HepG2 (cell line): ENCODE measurements around the gene ATP7B. TPM values are rescaled to one million over a fixed set of nuclear protein-coding genes. Genes with fewer than 3 reads are reported as not detected.

Experiments
- ATF7-NPFF ChIP-seq: sonication (generic); formaldehyde crosslinking; IDR thresholded peaks from 2 replicates; pipeline ENCODE4 v1.8.1; 2023; ENCODE audit warnings: mild to moderate bottlenecking, low read depth, missing genetic modification reagents, moderate library complexity
- BHLHE40 ChIP-seq: IDR thresholded peaks from 2 replicates; pipeline ENCODE4 v1.6.1; 2011; ENCODE audit warnings: low read length, improper control_type of control experiment
- CBX2 ChIP-seq, 2 experiments: fragments of 200-600 bp in 1 of 2; sonication (generic); formaldehyde crosslinking in 1 of 2; IDR thresholded peaks; 2 replicates each; pipeline versions ENCODE4 v1.7.0 to v1.8.1; 2018 to 2022; ENCODE audit warnings: low read depth in 2 of 2, low read length in 1 of 2, mild to moderate bottlenecking in 1 of 2, missing genetic modification reagents in 1 of 2
- EED ChIP-seq: sonication (generic); formaldehyde crosslinking; IDR thresholded peaks from 2 replicates; pipeline ENCODE4 v1.5.0; 2020; ENCODE audit warnings: mild to moderate bottlenecking, missing genetic modification reagents
- HDAC6 ChIP-seq: fragments of 200-600 bp; sonication (generic); IDR thresholded peaks from 2 replicates; pipeline ENCODE4 v1.7.0; 2017; ENCODE audit warnings: mild to moderate bottlenecking, antibody characterized with exemption, low read length, low read depth
- HOXD1 ChIP-seq: sonication (generic); formaldehyde crosslinking; IDR thresholded peaks from 2 replicates; pipeline ENCODE4 v1.5.0; 2020; ENCODE audit warnings: missing genetic modification reagents
- PLRG1 ChIP-seq: fragments of 450-650 bp; conservative IDR thresholded peaks from 2 replicates; pipeline ENCODE4 v1.6.1; 2016
- RNF2 ChIP-seq: fragments of 450-650 bp; conservative IDR thresholded peaks from 2 replicates; pipeline ENCODE4 v1.6.1; 2016; ENCODE audit warnings: low read depth
- SOX13 ChIP-seq, 3 experiments: fragments of 450-650 bp in 1 of 3; sonication (generic) in 1 of 3; formaldehyde crosslinking in 1 of 3; IDR thresholded peaks in 2 of 3; conservative IDR thresholded peaks in 1 of 3; 2 replicates each; pipeline versions ENCODE4 v1.5.0 to v1.6.1; 2016 to 2020; ENCODE audit warnings: antibody characterized with exemption in 1 of 3, mild to moderate bottlenecking in 1 of 3, missing compliant biosample characterization in 1 of 3, missing genetic modification reagents in 1 of 3, moderate library complexity in 1 of 3
- ZFP90 ChIP-seq: sonication (generic); formaldehyde crosslinking; IDR thresholded peaks from 2 replicates; pipeline ENCODE4 v1.8.0; 2022; ENCODE audit warnings: missing genetic modification reagents, mild to moderate bottlenecking, inconsistent platforms, borderline replicate concordance
- ZNF138 ChIP-seq: sonication (generic); formaldehyde crosslinking; IDR thresholded peaks from 2 replicates; pipeline ENCODE4 v1.5.0; 2020; ENCODE audit warnings: mild to moderate bottlenecking, low read depth, missing genetic modification reagents
- ZNF232 ChIP-seq: sonication (generic); formaldehyde crosslinking; IDR thresholded peaks from 2 replicates; pipeline ENCODE4 v1.4.0; 2020; ENCODE audit warnings: missing genetic modification reagents, borderline replicate concordance
- ZNF367 ChIP-seq: sonication (generic); formaldehyde crosslinking; IDR thresholded peaks from 2 replicates; pipeline ENCODE4 v1.4.0; 2020; ENCODE audit warnings: missing genetic modification reagents, borderline replicate concordance
- polyA plus RNA-seq, 8 experiments: library from polyadenylated mRNA; depleted of rRNA in 3 of 8; stranded (reverse) in 7 of 8; unstranded in 1 of 8; fragments of >200 nt; fragmentation: Illumina TruSeq in 4 of 8; extraction: Trizol in 4 of 8; gene quantifications; 2 replicates each; pipeline versions ENCODE4 v1.2.1 to v1.2.3, GENCODE V29; 2011 to 2016; ENCODE audit warnings: low read depth in 4 of 8, missing spikeins in 1 of 8, mixed read lengths in 1 of 8; ENCODE audit not compliant: insufficient read depth in 1 of 8
- total RNA-seq, 5 experiments: library from RNA; depleted of rRNA; stranded (reverse); fragments of >200 nt; fragmentation: Illumina TruSeq; extraction: Trizol; gene quantifications; 2 replicates each; pipeline ENCODE4 v1.2.3, GENCODE V29; 2016; ENCODE audit warnings: low read depth in 1 of 5
- TF ChIP-seq, protein P1 (sequence below): sonication (generic); formaldehyde crosslinking; IDR thresholded peaks from 2 replicates; pipeline ENCODE4 v1.5.0; 2020; ENCODE audit warnings: mild to moderate bottlenecking, missing genetic modification reagents, borderline replicate concordance
- TF ChIP-seq, protein P2 (sequence below): sonication (generic); formaldehyde crosslinking; IDR thresholded peaks from 2 replicates; pipeline ENCODE4 v1.4.0; 2020; ENCODE audit warnings: missing genetic modification reagents

Gene ATP7B
- total and polyA plus RNA-seq, 2 of the 13 experiments (the other 11 are each of a cell fraction or from before 2014, with no cell fraction given): 31.8 to 57.4 TPM

DNA sequence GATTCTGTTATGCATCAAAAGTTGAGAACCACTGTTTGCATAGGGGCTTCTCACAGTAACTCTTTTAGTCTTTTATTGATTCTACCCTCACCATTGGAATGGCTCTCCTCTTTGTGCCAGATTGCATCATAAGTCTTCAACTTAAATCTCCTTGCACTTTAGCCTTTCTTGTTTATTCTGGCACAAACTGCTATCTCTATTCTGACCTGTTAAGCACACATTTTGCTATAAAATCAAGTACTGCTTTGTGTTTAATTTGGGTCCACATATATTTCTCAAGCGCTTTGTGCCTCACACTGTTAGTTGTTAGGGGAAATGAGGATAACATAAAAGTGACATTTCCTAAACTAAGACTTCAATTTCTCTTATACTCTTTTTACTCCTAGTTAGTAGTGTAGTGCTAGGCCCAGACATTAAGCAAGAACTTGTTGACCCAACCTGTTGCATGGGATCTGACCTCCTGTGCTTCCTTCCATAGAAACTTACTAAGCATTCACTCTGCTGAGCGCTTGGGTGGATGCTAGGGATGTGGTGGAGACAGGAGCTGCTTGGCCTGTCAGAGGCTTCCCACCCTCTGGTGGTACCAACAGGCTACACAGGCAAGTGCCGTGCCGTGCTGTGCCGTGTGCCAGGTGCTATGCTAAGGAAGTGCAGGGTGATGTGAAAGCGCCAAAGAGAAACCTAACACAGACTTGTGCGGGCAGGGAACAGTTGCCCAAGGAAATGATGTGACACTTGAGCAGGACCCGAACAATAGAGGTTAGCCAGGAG is 14.4 kb upstream of the ATP7B start (continued):
- no peak for TF ChIP-seq EED (CRISPR knock-in tag)
- no peak for TF ChIP-seq ZFP90 (CRISPR knock-in tag)
- TF ChIP-seq ATF7-NPFF (CRISPR knock-in tag): no peak; the same call in 1 of the 2 replicates
- no peak for TF ChIP-seq HDAC6
- no peak for TF ChIP-seq ZNF232 (CRISPR knock-in tag)
- TF ChIP-seq ZNF367 (CRISPR knock-in tag): no peak
- TF ChIP-seq, protein P1, sequence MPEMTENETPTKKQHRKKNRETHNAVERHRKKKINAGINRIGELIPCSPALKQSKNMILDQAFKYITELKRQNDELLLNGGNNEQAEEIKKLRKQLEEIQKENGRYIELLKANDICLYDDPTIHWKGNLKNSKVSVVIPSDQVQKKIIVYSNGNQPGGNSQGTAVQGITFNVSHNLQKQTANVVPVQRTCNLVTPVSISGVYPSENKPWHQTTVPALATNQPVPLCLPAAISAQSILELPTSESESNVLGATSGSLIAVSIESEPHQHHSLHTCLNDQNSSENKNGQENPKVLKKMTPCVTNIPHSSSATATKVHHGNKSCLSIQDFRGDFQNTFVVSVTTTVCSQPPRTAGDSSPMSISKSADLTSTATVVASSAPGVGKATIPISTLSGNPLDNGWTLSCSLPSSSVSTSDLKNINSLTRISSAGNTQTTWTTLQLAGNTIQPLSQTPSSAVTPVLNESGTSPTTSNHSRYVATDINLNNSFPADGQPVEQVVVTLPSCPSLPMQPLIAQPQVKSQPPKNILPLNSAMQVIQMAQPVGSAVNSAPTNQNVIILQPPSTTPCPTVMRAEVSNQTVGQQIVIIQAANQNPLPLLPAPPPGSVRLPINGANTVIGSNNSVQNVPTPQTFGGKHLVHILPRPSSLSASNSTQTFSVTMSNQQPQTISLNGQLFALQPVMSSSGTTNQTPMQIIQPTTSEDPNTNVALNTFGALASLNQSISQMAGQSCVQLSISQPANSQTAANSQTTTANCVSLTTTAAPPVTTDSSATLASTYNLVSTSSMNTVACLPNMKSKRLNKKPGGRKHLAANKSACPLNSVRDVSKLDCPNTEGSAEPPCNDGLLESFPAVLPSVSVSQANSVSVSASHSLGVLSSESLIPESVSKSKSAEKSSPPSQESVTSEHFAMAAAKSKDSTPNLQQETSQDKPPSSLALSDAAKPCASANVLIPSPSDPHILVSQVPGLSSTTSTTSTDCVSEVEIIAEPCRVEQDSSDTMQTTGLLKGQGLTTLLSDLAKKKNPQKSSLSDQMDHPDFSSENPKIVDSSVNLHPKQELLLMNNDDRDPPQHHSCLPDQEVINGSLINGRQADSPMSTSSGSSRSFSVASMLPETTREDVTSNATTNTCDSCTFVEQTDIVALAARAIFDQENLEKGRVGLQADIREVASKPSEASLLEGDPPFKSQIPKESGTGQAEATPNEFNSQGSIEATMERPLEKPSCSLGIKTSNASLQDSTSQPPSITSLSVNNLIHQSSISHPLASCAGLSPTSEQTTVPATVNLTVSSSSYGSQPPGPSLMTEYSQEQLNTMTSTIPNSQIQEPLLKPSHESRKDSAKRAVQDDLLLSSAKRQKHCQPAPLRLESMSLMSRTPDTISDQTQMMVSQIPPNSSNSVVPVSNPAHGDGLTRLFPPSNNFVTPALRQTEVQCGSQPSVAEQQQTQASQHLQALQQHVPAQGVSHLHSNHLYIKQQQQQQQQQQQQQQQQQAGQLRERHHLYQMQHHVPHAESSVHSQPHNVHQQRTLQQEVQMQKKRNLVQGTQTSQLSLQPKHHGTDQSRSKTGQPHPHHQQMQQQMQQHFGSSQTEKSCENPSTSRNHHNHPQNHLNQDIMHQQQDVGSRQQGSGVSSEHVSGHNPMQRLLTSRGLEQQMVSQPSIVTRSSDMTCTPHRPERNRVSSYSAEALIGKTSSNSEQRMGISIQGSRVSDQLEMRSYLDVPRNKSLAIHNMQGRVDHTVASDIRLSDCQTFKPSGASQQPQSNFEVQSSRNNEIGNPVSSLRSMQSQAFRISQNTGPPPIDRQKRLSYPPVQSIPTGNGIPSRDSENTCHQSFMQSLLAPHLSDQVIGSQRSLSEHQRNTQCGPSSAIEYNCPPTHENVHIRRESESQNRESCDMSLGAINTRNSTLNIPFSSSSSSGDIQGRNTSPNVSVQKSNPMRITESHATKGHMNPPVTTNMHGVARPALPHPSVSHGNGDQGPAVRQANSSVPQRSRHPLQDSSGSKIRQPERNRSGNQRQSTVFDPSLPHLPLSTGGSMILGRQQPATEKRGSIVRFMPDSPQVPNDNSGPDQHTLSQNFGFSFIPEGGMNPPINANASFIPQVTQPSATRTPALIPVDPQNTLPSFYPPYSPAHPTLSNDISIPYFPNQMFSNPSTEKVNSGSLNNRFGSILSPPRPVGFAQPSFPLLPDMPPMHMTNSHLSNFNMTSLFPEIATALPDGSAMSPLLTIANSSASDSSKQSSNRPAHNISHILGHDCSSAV (CRISPR knock-in tag): no peak
- TF ChIP-seq BHLHE40: no peak
- peak; percentile 90; the same call in 1 of the 2 replicates for TF ChIP-seq HOXD1 (CRISPR knock-in tag)
- no peak for TF ChIP-seq PLRG1
- no peak for TF ChIP-seq RNF2
- TF ChIP-seq SOX13 (IDR thresholded peaks at IDR 0.05): peak; percentile 70; the same call in 1 of the 2 replicates
- TF ChIP-seq SOX13 (CRISPR knock-in tag; conservative IDR thresholded peaks at IDR 0.05 in 1 of 2, IDR thresholded peaks at IDR 0.05 in 1 of 2): peak in 1 of 2 experiments; percentile 94; a peak in 2 of 4 replicates
- no peak for TF ChIP-seq ZNF138 (CRISPR knock-in tag)
- TF ChIP-seq CBX2 (IDR thresholded peaks at IDR 0.05; ENCODE audit: low read depth, low read length): no peak
- no peak for TF ChIP-seq CBX2 (CRISPR knock-in tag; IDR thresholded peaks at IDR 0.05; ENCODE audit: low read depth)
- TF ChIP-seq, protein P2, sequence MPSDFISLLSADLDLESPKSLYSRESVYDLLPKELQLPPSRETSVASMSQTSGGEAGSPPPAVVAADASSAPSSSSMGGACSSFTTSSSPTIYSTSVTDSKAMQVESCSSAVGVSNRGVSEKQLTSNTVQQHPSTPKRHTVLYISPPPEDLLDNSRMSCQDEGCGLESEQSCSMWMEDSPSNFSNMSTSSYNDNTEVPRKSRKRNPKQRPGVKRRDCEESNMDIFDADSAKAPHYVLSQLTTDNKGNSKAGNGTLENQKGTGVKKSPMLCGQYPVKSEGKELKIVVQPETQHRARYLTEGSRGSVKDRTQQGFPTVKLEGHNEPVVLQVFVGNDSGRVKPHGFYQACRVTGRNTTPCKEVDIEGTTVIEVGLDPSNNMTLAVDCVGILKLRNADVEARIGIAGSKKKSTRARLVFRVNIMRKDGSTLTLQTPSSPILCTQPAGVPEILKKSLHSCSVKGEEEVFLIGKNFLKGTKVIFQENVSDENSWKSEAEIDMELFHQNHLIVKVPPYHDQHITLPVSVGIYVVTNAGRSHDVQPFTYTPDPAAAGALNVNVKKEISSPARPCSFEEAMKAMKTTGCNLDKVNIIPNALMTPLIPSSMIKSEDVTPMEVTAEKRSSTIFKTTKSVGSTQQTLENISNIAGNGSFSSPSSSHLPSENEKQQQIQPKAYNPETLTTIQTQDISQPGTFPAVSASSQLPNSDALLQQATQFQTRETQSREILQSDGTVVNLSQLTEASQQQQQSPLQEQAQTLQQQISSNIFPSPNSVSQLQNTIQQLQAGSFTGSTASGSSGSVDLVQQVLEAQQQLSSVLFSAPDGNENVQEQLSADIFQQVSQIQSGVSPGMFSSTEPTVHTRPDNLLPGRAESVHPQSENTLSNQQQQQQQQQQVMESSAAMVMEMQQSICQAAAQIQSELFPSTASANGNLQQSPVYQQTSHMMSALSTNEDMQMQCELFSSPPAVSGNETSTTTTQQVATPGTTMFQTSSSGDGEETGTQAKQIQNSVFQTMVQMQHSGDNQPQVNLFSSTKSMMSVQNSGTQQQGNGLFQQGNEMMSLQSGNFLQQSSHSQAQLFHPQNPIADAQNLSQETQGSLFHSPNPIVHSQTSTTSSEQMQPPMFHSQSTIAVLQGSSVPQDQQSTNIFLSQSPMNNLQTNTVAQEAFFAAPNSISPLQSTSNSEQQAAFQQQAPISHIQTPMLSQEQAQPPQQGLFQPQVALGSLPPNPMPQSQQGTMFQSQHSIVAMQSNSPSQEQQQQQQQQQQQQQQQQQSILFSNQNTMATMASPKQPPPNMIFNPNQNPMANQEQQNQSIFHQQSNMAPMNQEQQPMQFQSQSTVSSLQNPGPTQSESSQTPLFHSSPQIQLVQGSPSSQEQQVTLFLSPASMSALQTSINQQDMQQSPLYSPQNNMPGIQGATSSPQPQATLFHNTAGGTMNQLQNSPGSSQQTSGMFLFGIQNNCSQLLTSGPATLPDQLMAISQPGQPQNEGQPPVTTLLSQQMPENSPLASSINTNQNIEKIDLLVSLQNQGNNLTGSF (CRISPR knock-in tag): no peak
